Activated T-helper 1 cell treated with anti-CD3 and anti-CD28 coated beads, Interleukin-2, amount 50 U/mL, for 16 hours (primary cell): ENCODE data around the gene PEX1.
"Not testable (repeated sequence)": the region's sequence is repeated elsewhere in the genome, so short reads cannot be mapped to it uniquely, and the experiment has no call there.

Experiments used
- DNase-seq, 2 donors: peaks; one replicate each; pipeline ENCODE4 v3.0.0-alpha.2; 2020; ENCODE audit warnings: low read depth in 1 of 2, low spot score in 1 of 2

PEX1 gene

GRCh38 chr7:92506363-92506762, 22.0 kb downstream of the PEX1 start:
- no peak for DNase-seq

- DNase-seq = no peak
Observed at GRCh38 chr7:92504563-92504962, 23.8 kb downstream of the PEX1 start.

- no peak for DNase-seq
Observed at GRCh38 chr7:92503767-92504166, 24.6 kb downstream of the PEX1 start.

GRCh38 chr7:92498557-92498956, 29.8 kb downstream of the PEX1 start:
- no peak for DNase-seq

GRCh38 chr7:92496876-92497275, 31.4 kb downstream of the PEX1 start:
- no peak for DNase-seq

- DNase-seq = no peak
Observed at GRCh38 chr7:92489634-92490033, 38.7 kb downstream of the PEX1 start.

- DNase-seq = no peak
Observed at GRCh38 chr7:92487804-92488203, 40.5 kb downstream of the PEX1 start.

- DNase-seq = no peak
Observed at GRCh38 chr7:92485974-92486373, 42.3 kb downstream of the PEX1 start.

- no peak for DNase-seq
Observed at GRCh38 chr7:92485267-92485892, 42.9 kb downstream of the PEX1 start.

GRCh38 chr7:92484226-92484625, 44.1 kb downstream of the PEX1 start:
- DNase-seq = not testable (repeated sequence)

GRCh38 chr7:92483624-92484023, 44.7 kb downstream of the PEX1 start:
- not testable (repeated sequence) for DNase-seq

GRCh38 chr7:92479146-92479545, 49.2 kb downstream of the PEX1 start:
- not testable (repeated sequence) for DNase-seq

GRCh38 chr7:92478711-92479110, 49.6 kb downstream of the PEX1 start:
- no peak for DNase-seq

- DNase-seq = no peak
Observed at GRCh38 chr7:92478095-92478494, 50.2 kb downstream of the PEX1 start.

GRCh38 chr7:92477681-92478080, 50.6 kb downstream of the PEX1 start, which contains the start of gene ERVW-1:
Gene ERVW-1 (minus strand): TSS chr7:92477946. CDS start chr7:92470381, 7,565 bp downstream.
- not testable (repeated sequence) for DNase-seq

- DNase-seq = not testable (repeated sequence)
Observed at GRCh38 chr7:92475851-92476590, 52.3 kb downstream of the PEX1 start.

- not testable (repeated sequence) for DNase-seq
Observed at GRCh38 chr7:92475261-92475770, 53.0 kb downstream of the PEX1 start.

- not testable (repeated sequence) for DNase-seq
Observed at GRCh38 chr7:92473989-92474388, 54.3 kb downstream of the PEX1 start.

- not testable (repeated sequence) for DNase-seq
Observed at GRCh38 chr7:92468589-92468988, 59.7 kb downstream of the PEX1 start.

GRCh38 chr7:92466682-92467081, 61.6 kb downstream of the PEX1 start:
- no peak for DNase-seq

GRCh38 chr7:92464515-92464914, 63.8 kb downstream of the PEX1 start:
- DNase-seq = no peak

- DNase-seq = no peak
Observed at GRCh38 chr7:92462560-92462959, 65.8 kb downstream of the PEX1 start.
